Activated CD8-positive, alpha-beta memory T cell treated with anti-CD3 and anti-CD28 coated beads for 24 hours (primary cell): ENCODE data around the gene MYH1.
"Not testable (repeated sequence)": the region's sequence is repeated elsewhere in the genome, so short reads cannot be mapped to it uniquely, and the experiment has no call there.

Source experiments
- DNase-seq: peaks from one replicate; pipeline ENCODE4 v3.0.0-alpha.2; 2020

Gene MYH1

GRCh38 chr17:10518271-10519037 is at the start of gene MYH1:
MYH1 (minus strand) TSS chr17:10518542; CDS start chr17:10516642, 1,900 bp downstream.
- no peak for DNase-seq

- DNase-seq = no peak
Observed at GRCh38 chr17:10563991-10564660, 45.8 kb upstream of the MYH1 start.

GRCh38 chr17:10558049-10558448 is 39.7 kb upstream of the MYH1 start:
- no peak for DNase-seq

- no peak for DNase-seq
Observed at GRCh38 chr17:10557422-10557821, 39.1 kb upstream of the MYH1 start.

- no peak for DNase-seq
Observed at GRCh38 chr17:10556301-10557005, 38.1 kb upstream of the MYH1 start.

- DNase-seq = no peak
Observed at GRCh38 chr17:10550014-10550413, 31.7 kb upstream of the MYH1 start.

- DNase-seq = no peak
Observed at GRCh38 chr17:10549096-10549842, 30.9 kb upstream of the MYH1 start, which contains the start of gene MYH2. MYH2 (minus strand) TSS chr17:10549658; CDS start chr17:10547920, 1,738 bp downstream.

GRCh38 chr17:10547351-10547750 is 29.0 kb upstream of the MYH1 start:
- DNase-seq = no peak

GRCh38 chr17:10543486-10543885 is 25.1 kb upstream of the MYH1 start:
- not testable (repeated sequence) for DNase-seq

- not testable (repeated sequence) for DNase-seq
Observed at GRCh38 chr17:10541179-10541578, 22.8 kb upstream of the MYH1 start.

GRCh38 chr17:10532026-10532425 is 13.7 kb upstream of the MYH1 start:
- no peak for DNase-seq

- no peak for DNase-seq
Observed at GRCh38 chr17:10527419-10527818, 9.1 kb upstream of the MYH1 start.

- DNase-seq = no peak
Observed at GRCh38 chr17:10526517-10526916, 8.2 kb upstream of the MYH1 start.

GRCh38 chr17:10523064-10523463 is 4.7 kb upstream of the MYH1 start:
- DNase-seq = no peak

GRCh38 chr17:10521949-10522348 is 3.6 kb upstream of the MYH1 start:
- DNase-seq = no peak

GRCh38 chr17:10516638-10517037 is 1.7 kb downstream of the MYH1 start:
- DNase-seq = no peak

GRCh38 chr17:10516065-10516464 is 2.3 kb downstream of the MYH1 start:
- no peak for DNase-seq

- DNase-seq = no peak
Observed at GRCh38 chr17:10513299-10514067, 4.9 kb downstream of the MYH1 start.

- no peak for DNase-seq
Observed at GRCh38 chr17:10512856-10513255, 5.5 kb downstream of the MYH1 start.

GRCh38 chr17:10499950-10500349 is 18.4 kb downstream of the MYH1 start:
- DNase-seq = no peak

- no peak for DNase-seq
Observed at GRCh38 chr17:10492004-10492403, 26.3 kb downstream of the MYH1 start.

- DNase-seq = no peak
Observed at GRCh38 chr17:10482252-10482651, 36.1 kb downstream of the MYH1 start.
